Activated naive CD8-positive, alpha-beta T cell treated with anti-CD3 and anti-CD28 coated beads for 36 hours (primary cell): ENCODE results near the gene INF2. TPM values are rescaled to one million over a fixed set of nuclear protein-coding genes. Genes with fewer than 3 reads are reported as not detected.
"Not testable (repeated sequence)": the region's sequence is repeated elsewhere in the genome, so short reads cannot be mapped to it uniquely, and the experiment has no call there.

Experiments
- DNase-seq: peaks from one replicate; pipeline ENCODE4 v3.0.0; 2021
- H3K27ac Mint-ChIP-seq: one replicate; pipeline ENCODE4 v1.8.0; 2022; ENCODE audit warnings: mild to moderate bottlenecking, moderate library complexity, mixed read lengths
- H3K27me3 Mint-ChIP-seq: one replicate; pipeline ENCODE4 v1.8.0; 2022; ENCODE audit warnings: mild to moderate bottlenecking, mixed read lengths
- H3K36me3 Mint-ChIP-seq: one replicate; pipeline ENCODE4 v1.8.0; 2021; ENCODE audit warnings: mild to moderate bottlenecking, mixed read lengths
- H3K4me1 Mint-ChIP-seq: one replicate; pipeline ENCODE4 v1.8.0; 2021; ENCODE audit warnings: mixed read lengths
- H3K4me3 Mint-ChIP-seq: one replicate; pipeline ENCODE4 v1.8.0; 2022; ENCODE audit warnings: mild to moderate bottlenecking, moderate library complexity, mixed read lengths
- H3K9me3 Mint-ChIP-seq: one replicate; pipeline ENCODE4 v1.8.0; 2022; ENCODE audit warnings: mixed read lengths
- total RNA-seq, 2 experiments: library from RNA; stranded (reverse); gene quantifications; one replicate each; pipeline ENCODE4 v1.2.3, GENCODE V29; 2021

INF2 gene
- total RNA-seq, 2 experiments from 2014 or later: 67.8 TPM

GRCh38 chr14:104653130-104653920 is 36.1 kb upstream of the INF2 start:
- not testable (repeated sequence) for H3K36me3 Mint-ChIP-seq, H3K27ac Mint-ChIP-seq, H3K9me3 Mint-ChIP-seq, DNase-seq, H3K4me3 Mint-ChIP-seq, H3K27me3 Mint-ChIP-seq
- peaks cover 15% of the 10 kb centered on the region for H3K4me1 Mint-ChIP-seq

GRCh38 chr14:104654119-104654518 is 35.3 kb upstream of the INF2 start:
- no peak overlapping the region for H3K4me3 Mint-ChIP-seq
- peaks cover 3% of the 10 kb centered on the region for H3K9me3 Mint-ChIP-seq
- DNase-seq: no peak
- peaks cover 15% of the 10 kb centered on the region for H3K4me1 Mint-ChIP-seq
- H3K27me3 Mint-ChIP-seq: peaks cover 8% of the 10 kb centered on the region
- H3K27ac Mint-ChIP-seq: no peak overlapping the region
- peaks cover 2% of the 10 kb centered on the region for H3K36me3 Mint-ChIP-seq

GRCh38 chr14:104655128-104655848 is 34.1 kb upstream of the INF2 start:
- no peaks in the 10 kb centered on the region for H3K27me3 Mint-ChIP-seq
- H3K27ac Mint-ChIP-seq: no peak overlapping the region
- no peak overlapping the region for H3K4me3 Mint-ChIP-seq
- H3K4me1 Mint-ChIP-seq: peaks cover 18% of the 10 kb centered on the region
- H3K36me3 Mint-ChIP-seq: peaks cover 2% of the 10 kb centered on the region
- H3K9me3 Mint-ChIP-seq: peaks cover 3% of the 10 kb centered on the region
- no peak for DNase-seq

GRCh38 chr14:104656014-104656714 is 33.3 kb upstream of the INF2 start:
- no peak overlapping the region for H3K4me3 Mint-ChIP-seq

GRCh38 chr14:104657101-104657524 is 32.3 kb upstream of the INF2 start:
- Mint-ChIP-seq H3K27me3 (no peaks in the 10 kb centered on the region), H3K36me3 (peaks cover 2% of the 10 kb centered on the region)

More at GRCh38 chr14:104656014-104656714, 33.3 kb upstream of the INF2 start:
- Mint-ChIP-seq H3K9me3 (peaks cover 3% of the 10 kb centered on the region), H3K27me3 (no peaks in the 10 kb centered on the region), H3K4me1 (peaks cover 23% of the 10 kb centered on the region), H3K27ac (no peak overlapping the region), H3K36me3 (peaks cover 2% of the 10 kb centered on the region)
- DNase-seq: no peak

GRCh38 chr14:104657563-104658324 is 31.7 kb upstream of the INF2 start:
- peaks cover 4% of the 10 kb centered on the region for H3K9me3 Mint-ChIP-seq
- H3K4me3 Mint-ChIP-seq: no peak overlapping the region
- peaks cover under 1% of the 10 kb centered on the region for H3K36me3 Mint-ChIP-seq
- no peak for DNase-seq
- no peaks in the 10 kb centered on the region for H3K27me3 Mint-ChIP-seq
- peaks cover 27% of the 10 kb centered on the region for H3K4me1 Mint-ChIP-seq
- peak overlapping the region; percentile 12 for H3K27ac Mint-ChIP-seq

More at GRCh38 chr14:104657101-104657524, 32.3 kb upstream of the INF2 start:
- Mint-ChIP-seq H3K4me3 (no peak overlapping the region), H3K27ac (peak overlapping the region; percentile 12), H3K9me3 (peaks cover 6% of the 10 kb centered on the region), H3K4me1 (peaks cover 27% of the 10 kb centered on the region)
- DNase-seq: peak; percentile 22

- no peaks in the 10 kb centered on the region for H3K27me3 Mint-ChIP-seq
- no peak overlapping the region for H3K27ac Mint-ChIP-seq
- no peaks in the 10 kb centered on the region for H3K36me3 Mint-ChIP-seq
- H3K4me3 Mint-ChIP-seq: no peak overlapping the region
- peaks cover 27% of the 10 kb centered on the region for H3K4me1 Mint-ChIP-seq
- peaks cover 3% of the 10 kb centered on the region for H3K9me3 Mint-ChIP-seq
- no peak for DNase-seq
Measured at GRCh38 chr14:104658325-104658712, 31.1 kb upstream of the INF2 start.

GRCh38 chr14:104659146-104659545 is 30.3 kb upstream of the INF2 start:
- no peak overlapping the region for H3K27ac Mint-ChIP-seq
- no peaks in the 10 kb centered on the region for H3K36me3 Mint-ChIP-seq
- no peak for DNase-seq

GRCh38 chr14:104659764-104660523 is 29.5 kb upstream of the INF2 start:
- Mint-ChIP-seq H3K4me1 (peaks cover 27% of the 10 kb centered on the region), H3K9me3 (peaks cover 3% of the 10 kb centered on the region), H3K4me3 (no peak overlapping the region)

More at GRCh38 chr14:104659146-104659545, 30.3 kb upstream of the INF2 start:
- Mint-ChIP-seq H3K4me1 (peaks cover 27% of the 10 kb centered on the region), H3K4me3 (no peak overlapping the region), H3K27me3 (no peaks in the 10 kb centered on the region), H3K9me3 (peaks cover 3% of the 10 kb centered on the region)

GRCh38 chr14:104660597-104660996 is 28.8 kb upstream of the INF2 start:
- H3K4me3 Mint-ChIP-seq: no peak overlapping the region
- H3K27ac Mint-ChIP-seq: no peak overlapping the region
- H3K27me3 Mint-ChIP-seq: no peaks in the 10 kb centered on the region
- H3K36me3 Mint-ChIP-seq: no peaks in the 10 kb centered on the region
- no peak for DNase-seq
- H3K4me1 Mint-ChIP-seq: peaks cover 34% of the 10 kb centered on the region
- H3K9me3 Mint-ChIP-seq: peaks cover 3% of the 10 kb centered on the region

More at GRCh38 chr14:104659764-104660523, 29.5 kb upstream of the INF2 start:
- H3K27ac Mint-ChIP-seq: no peak overlapping the region
- H3K27me3 Mint-ChIP-seq: no peaks in the 10 kb centered on the region
- peak; percentile 22 for DNase-seq
- no peaks in the 10 kb centered on the region for H3K36me3 Mint-ChIP-seq

- DNase-seq: no peak
- Mint-ChIP-seq H3K4me3 (no peak overlapping the region), H3K27me3 (no peaks in the 10 kb centered on the region), H3K4me1 (peaks cover 34% of the 10 kb centered on the region), H3K27ac (no peak overlapping the region), H3K9me3 (peaks cover 3% of the 10 kb centered on the region), H3K36me3 (no peaks in the 10 kb centered on the region)
Measured at GRCh38 chr14:104661086-104661485, 28.3 kb upstream of the INF2 start.

GRCh38 chr14:104661528-104662157 is 27.8 kb upstream of the INF2 start:
- not testable (repeated sequence) for H3K27me3 Mint-ChIP-seq, H3K36me3 Mint-ChIP-seq, DNase-seq, H3K27ac Mint-ChIP-seq, H3K9me3 Mint-ChIP-seq, H3K4me3 Mint-ChIP-seq
- H3K4me1 Mint-ChIP-seq: peaks cover 34% of the 10 kb centered on the region

- not testable (repeated sequence) for H3K4me3 Mint-ChIP-seq, H3K27me3 Mint-ChIP-seq, H3K36me3 Mint-ChIP-seq, DNase-seq, H3K27ac Mint-ChIP-seq, H3K9me3 Mint-ChIP-seq
- H3K4me1 Mint-ChIP-seq: peaks cover 28% of the 10 kb centered on the region
Measured at GRCh38 chr14:104662472-104662871, 26.9 kb upstream of the INF2 start.
